Stimulated activated CD8-positive, alpha-beta memory T cell treated with anti-CD3 and anti-CD28 coated beads, Interleukin-7, amount 100 ng/mL, for 24 hours (primary cell): ENCODE results near the gene CLEC14A.

Source experiments
- DNase-seq: peaks from one replicate; pipeline ENCODE4 v3.0.0-alpha.2; 2020; ENCODE audit warnings: low read depth

Gene CLEC14A, protein sequence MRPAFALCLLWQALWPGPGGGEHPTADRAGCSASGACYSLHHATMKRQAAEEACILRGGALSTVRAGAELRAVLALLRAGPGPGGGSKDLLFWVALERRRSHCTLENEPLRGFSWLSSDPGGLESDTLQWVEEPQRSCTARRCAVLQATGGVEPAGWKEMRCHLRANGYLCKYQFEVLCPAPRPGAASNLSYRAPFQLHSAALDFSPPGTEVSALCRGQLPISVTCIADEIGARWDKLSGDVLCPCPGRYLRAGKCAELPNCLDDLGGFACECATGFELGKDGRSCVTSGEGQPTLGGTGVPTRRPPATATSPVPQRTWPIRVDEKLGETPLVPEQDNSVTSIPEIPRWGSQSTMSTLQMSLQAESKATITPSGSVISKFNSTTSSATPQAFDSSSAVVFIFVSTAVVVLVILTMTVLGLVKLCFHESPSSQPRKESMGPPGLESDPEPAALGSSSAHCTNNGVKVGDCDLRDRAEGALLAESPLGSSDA

DNA sequence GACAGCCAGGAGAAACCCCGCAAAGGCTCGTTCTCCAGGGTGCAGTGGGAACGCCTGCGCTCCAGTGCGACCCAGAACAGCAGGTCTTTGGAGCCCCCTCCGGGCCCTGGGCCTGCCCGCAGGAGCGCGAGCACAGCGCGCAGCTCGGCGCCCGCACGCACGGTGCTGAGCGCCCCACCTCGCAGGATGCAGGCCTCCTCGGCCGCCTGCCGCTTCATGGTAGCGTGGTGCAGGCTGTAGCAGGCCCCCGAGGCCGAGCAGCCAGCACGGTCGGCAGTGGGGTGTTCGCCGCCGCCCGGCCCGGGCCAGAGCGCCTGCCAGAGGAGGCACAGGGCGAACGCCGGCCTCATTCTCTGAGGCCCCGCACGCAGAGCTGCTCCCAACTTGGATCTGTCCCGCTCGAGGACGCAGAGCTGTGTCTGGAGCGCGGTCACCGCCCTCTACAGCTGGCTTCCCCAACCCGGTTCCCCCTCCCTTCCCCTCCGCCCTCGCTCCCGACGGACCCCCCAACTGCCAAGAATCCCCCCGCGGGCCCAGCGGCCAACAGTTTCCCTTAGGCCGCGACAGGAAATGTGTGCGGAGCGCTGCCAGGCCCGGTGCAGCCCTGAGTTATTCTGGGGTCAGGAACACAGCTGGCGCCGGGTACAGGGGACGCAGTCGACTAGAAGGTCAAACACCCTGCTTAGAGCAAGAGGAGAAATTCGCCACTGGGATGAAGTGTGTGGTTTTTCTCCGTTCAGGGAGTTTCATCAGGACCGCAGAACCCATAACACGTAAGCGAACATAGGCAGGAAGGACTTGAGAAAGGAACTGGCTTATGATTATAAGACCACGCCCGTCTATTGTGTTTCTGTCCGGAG lies at the start of gene CLEC14A:
Gene CLEC14A (minus strand): TSS at position 421 of the 860 bp plus-strand sequence. CDS start 71 bp downstream, at position 350.
- DNase-seq = no peak

DNA sequence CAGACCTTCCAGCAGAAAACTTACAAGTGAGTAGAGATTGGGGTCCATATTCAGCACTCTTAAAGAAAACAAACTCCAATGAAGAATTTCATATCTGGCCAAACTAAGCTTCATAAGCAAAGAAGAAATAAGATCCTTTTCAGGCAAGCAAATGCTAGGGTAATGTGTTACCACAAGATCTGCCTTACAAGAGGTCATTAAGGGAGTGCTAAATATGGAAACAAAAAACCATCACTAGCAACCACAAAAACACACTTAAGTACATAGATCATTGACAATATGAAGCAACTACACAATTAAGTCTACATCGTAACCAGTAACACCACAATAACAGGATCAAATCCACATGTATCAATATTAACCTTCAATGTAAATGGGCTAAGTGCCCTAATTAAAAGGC lies 47.1 kb upstream of the CLEC14A start:
- DNase-seq = no peak

DNA sequence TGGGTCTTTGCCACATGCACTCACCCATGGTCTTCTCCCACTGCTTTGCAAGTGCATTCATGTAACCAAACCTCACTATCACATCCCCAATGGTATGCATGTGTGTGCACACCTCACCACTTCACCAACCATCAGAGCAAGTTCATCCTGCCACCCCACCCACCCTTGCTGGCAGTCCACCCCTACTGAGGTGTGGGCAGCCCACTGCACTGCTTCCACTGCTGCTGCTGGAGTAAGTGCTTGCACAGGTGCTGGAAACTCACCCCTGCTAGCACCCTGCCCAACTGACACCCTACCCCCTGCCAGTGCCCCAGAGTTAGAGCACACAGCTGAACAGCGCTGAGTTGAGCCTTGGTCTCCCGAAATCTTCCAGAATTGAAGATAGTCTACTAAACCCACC lies 46.1 kb upstream of the CLEC14A start:
- no peak for DNase-seq

DNA sequence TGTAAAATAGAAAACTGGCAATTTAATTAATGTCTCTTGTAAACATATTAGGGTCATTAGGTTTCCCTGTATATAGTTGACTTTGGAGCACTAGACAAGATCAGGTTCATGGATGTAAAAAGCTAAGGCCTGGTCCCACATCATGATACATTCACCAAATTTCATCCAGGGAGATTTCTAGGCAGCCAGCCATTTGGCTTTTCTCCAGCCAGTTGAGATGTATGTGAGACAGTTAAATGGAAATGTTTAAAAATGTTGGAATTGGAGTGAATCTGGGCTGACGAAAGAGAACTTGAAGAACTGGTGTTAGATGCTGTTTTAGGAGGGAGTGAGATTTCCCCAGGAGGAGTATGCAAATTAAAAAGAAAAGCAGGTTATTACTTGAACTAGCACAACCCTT lies 41.8 kb upstream of the CLEC14A start:
- DNase-seq = no peak

DNA sequence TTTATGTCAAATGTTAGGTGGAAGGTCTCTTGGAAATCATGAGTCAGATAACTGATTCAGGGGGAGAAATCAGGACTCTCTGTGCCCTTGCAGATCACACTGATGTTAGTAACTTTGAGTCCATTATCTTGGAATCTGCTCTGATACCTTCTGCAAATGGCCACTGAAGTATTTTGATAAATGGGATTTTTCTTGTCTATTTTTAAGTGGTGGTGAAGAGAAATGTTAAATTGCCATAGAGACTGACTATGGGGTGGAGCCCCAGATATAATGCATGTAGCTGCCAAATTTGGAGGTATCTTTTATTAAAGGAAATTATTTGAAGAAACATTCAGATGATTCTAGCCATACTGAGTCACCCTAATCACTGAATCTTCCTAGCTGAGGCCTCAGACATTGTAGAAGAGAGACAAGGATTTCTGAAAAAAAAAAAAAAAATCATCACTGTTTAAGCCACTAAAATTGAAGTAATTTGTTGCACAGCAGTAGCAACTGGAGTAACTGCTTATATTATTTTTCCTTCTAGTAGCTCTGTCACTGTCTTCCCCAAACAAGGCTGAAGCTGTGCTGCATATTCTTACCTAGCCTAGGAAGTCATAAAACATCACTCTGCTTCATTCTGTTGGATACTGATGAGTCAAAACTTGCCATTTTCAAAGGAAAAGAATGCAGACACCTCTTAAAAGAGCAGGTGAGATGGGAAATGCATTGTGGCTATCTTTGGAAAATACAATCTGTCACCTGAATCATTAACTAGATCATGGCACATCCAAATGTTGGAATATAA lies 36.0 kb upstream of the CLEC14A start:
- no peak for DNase-seq

DNA sequence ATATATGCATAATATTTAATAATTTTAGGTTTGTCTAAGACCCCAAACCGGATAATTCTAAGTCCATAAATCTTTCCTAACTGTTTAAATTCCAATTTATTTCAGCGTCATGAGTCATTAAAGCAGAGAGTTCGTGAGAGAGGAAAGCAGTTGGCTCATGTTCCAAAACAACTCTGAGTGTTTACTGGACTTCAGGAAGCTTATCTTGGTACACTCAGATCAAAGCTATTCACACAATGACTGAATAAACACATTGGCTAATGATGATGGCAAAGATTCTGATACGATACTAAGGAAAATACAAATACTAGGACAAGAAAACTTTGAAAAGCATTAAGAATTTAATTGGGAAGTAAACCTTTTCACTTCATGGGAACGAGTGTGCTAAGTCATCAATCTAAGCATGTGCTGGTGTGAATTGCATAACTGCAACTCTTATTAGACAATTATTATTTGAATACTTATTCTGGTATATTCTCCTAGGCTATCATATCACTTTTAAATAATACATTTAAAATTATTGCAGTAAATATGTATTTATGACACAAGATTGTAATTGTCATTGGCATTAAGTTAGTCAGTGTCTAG lies 34.8 kb upstream of the CLEC14A start:
- DNase-seq = no peak

DNA sequence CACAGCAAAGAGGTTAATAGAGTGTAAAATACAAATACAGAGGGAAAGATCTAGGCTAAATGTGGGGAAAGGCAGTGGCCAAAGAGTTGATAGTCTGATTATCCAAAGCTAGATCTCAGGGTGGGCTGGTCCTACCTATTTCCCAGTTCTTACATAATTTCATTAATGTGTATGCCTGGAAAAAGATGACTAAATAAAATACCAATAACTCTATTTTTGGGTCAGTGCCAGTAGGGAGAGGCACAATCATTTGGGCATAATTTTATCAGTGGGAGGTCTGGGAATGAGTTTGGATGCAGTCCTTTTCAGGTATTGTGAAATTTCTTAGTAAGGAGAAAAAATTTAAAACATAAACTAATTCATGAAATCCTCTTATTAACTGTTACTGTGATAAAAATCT lies 30.6 kb upstream of the CLEC14A start:
- no peak for DNase-seq

DNA sequence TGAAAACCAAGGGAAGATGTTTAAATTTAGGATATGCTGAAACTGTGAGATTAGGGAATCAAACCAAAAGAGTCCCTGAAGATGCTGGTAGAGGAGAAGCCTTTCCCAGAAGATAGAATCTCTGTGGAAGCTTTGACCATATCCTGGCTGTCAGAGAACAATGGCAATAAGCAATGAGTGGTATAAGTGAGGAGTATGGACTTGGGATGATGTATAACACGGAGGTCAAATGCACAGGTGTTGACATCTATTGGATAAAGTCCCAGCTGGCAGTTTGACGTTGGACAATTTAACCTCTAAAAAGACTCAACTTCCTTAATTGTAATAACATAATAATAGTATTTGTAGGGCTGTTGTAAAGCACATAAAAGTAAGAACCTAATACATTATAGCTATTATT lies 30.1 kb upstream of the CLEC14A start:
- no peak for DNase-seq

DNA sequence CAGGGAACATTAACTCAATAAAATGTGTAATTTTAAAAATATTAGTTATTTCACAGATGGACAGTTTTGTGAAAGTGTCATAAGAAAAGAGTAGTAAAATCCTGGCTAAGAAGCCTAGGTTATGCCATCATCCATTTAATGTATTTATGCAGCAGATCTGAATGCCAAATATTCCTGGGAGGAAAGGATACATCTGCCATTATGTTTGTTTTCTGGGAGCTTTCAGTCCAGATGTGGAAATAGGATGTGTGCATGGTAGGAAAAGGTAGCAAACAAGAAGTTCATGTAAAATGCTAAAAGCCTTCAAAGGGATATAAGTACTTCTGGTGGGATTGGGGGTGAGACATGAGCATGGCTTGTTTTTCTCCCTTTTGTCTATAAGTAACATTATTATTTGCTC lies 27.0 kb upstream of the CLEC14A start:
- no peak for DNase-seq

DNA sequence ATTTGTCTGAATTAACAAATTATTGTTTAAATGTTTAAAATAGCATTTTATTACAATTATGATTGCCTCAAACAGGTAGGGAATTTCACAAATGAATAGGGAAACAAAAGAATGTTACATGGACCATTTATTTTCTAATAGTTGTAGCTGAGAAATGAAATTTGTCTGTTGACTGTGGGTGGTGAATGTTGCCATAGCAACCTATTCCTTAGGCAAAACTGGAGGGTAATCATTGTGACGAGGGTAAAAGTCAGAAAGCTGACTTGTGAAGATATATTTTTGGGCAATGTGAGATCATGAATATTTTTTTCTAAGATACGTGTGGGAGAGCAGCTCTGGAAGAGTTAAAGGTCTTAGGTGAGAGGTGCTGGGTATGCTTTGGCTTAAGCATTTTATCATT lies 24.2 kb upstream of the CLEC14A start:
- no peak for DNase-seq

DNA sequence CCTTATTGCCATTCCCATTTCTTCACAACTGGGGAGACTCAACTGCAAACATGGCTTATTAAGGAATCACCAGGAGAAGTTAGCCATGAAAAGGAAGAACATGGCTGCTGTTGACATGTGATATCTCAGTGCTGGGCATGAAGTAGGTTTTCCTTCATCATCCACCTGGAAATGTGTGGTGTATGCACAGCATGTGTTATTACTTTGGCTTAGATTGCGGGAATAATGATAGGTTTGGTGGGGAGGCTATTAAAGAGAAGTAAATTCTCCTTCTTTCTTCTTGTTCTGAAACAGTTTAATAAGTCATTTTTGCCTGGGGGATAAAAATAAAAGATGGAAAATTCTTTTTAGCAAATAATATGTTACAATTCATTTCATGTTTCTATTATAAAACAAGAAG lies 23.7 kb upstream of the CLEC14A start:
- no peak for DNase-seq

DNA sequence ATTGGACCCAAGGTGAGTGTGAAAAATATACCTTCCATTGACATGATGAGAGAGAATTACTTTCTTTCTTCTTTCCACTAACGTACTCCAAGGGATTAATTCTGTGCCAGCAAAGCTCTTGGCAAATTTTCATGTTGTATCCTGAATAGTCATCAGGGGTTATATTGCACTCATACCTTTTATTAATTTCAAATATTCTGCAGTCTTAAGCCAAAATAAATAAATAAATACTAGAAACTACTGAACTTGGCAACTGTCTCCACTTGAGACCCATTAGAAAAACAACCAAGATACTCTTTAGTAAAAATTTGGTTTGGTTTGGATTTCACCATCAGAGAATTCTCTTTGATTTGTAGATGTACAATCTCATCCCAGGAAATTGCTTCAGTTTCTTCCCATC lies 22.1 kb upstream of the CLEC14A start:
- no peak for DNase-seq

DNA sequence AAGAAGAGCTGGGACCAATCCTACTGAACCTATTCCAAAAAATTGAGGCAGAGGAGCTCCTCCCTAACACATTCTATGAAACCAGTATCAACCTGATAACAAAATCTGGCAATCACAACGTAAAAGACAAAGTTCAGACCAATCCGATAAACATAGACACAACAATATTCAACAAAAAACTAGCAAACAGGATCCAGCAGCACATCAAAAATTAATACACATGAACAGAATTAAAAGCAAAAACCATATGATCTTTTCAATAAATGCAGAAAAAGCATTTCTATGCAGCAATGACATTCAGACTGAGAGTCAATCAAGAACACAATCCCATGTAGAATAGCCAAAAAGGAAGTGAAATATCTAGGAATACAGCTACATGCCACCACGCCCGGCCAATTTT lies 7.0 kb upstream of the CLEC14A start:
- no peak for DNase-seq

DNA sequence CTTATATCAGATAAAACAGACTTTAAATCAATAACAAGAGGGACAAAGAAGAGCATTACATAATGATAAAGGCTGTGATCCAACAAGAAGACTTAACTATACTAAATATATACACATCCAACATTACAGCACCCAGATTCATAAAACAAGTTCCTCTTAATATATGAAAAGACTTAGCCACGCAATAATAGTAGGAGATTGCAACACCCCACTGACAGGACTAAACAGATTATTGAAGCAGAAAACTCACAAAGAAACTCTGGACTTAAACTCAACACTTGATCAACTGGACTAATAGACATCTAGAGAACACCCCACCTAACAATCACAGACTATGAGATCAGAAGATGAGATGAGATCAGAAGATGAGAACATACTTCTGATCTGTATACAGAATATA lies 5.7 kb upstream of the CLEC14A start:
- no peak for DNase-seq

DNA sequence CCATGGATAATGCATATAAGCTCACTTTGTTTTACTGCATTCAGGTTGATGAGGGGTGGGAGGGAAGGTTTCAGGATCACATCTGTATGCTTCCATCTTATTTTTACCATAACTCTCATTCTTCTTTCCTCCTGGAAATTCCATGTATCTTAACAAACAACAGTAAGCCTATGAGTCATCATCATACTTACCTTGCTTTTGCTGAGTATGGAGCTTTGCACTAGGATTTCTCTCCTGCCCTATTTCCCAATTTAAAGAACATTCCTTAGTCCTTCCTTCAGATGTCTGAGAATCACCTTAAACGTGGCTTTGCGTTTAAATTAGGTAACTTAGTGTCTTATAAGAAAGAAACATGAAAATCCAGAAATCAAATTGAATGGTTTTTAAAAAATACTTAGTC lies 1.6 kb upstream of the CLEC14A start:
- DNase-seq = no peak

DNA sequence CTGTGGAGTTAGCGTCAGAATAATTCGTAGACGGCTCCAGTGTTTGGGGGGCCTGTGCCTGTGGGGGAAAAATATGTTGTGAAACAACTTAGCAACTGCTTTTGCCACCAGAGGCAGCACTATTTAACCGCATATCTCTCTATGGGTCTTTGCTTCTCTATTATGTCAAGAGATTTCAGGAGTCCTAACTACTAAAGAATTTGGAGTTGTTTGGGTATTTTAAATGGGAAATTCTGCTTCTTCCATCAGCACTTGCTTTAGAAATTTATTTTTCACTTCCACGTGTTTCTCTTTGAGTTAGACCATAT lies 594 bp upstream of the CLEC14A start:
- DNase-seq = no peak

DNA sequence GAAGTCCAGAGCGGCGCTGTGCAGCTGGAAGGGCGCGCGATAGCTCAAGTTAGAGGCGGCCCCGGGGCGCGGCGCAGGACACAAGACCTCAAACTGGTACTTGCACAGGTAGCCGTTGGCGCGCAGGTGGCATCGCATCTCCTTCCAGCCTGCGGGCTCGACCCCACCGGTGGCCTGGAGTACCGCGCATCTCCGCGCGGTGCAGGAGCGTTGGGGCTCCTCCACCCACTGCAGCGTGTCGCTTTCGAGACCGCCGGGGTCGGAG lies 553 bp downstream of the CLEC14A start:
- DNase-seq = no peak

DNA sequence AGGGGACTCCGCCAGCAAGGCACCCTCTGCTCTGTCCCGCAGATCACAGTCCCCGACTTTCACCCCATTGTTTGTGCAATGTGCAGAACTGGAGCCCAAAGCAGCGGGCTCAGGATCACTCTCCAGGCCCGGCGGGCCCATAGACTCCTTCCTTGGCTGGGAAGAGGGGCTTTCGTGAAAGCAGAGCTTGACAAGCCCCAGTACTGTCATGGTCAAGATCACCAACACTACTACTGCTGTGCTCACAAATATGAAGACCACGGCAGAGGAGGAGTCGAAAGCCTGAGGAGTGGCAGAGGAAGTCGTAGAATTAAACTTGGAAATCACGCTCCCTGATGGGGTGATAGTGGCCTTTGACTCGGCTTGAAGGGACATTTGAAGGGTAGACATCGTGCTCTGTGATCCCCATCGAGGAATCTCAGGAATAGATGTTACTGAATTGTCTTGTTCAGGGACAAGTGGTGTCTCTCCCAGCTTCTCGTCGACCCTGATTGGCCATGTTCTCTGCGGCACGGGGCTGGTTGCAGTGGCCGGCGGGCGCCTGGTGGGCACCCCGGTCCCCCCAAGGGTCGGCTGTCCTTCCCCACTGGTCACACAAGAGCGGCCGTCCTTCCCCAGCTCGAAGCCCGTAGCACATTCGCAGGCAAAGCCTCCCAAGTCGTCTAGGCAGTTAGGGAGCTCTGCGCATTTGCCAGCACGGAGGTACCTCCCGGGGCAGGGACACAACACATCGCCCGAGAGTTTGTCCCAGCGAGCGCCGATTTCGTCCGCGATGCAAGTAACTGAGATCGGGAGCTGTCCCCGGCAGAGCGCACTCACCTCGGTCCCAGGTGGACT lies 1.1 kb downstream of the CLEC14A start:
- no peak for DNase-seq

DNA sequence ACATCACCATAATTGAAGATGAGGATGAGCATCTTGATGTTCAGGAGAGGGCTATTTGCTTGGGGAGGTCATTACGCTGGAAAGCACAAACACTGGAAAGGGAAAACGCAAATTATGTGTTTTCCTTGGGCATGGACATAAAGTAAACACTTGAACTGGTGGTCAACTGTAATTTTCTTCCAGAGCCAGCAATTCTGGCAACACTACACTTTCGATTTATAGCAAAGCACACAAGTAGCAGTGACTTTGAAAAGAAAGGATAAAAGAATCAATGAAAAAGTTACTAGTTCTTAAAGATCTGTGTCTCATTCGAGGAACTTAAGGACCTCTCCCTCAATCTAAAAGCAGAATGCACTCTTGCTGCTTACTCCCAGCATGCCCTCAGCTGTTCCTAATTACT lies 2.2 kb downstream of the CLEC14A start:
- DNase-seq = no peak

DNA sequence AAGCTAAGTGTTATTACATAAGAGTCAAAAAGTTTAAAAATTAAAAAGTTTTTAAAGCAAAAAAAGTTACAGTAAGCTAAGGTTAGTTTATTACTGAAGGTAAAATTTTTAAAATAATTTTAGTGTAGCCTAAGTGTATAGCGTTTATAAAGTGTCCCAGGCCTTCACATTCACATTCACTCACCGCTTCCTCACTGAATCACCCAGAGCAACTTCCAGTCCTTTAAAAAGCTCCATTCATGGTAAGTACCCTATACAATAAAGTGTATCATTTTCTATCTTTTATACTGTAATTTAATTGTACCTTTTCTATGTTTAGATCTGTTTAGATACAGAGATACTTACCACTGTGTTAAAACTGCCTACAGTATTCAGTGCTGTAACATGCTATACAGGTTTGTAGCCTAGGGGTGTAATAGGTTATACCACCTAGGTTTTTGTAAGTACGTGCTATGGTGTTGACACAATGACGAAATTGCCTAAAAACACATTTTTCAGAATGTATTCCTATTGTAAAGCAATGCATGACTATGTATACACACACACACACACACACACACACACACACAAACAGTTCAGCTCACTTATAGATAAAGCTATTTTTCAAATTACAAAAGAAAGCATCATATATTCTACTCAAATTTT lies 3.7 kb downstream of the CLEC14A start:
- DNase-seq = no peak

DNA sequence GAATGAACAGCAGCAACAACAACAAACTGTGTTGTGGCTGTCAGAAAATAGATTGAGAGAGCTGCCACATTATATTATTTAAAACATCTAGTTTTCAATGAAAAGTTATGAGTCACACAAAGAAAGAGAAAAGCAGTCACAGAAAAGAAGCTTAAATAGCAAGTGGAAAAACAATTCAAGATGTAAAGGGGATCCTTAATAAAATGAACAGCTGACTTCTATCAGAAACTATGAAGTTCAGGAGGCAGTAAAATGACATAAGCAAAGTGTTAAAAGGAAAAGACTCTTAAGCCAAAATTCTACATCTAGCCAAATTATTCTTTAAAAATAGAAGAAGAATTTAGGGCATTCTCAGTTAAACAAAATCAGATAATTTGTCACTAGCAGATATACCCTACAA lies 5.6 kb downstream of the CLEC14A start:
- DNase-seq = no peak
